Tongue (tissue), 3 donors: Measurements from ENCODE around the gene WIPI1. TPM values are rescaled to one million over a fixed set of nuclear protein-coding genes. Genes with fewer than 3 reads are reported as not detected.
"Not testable (repeated sequence)": the region's sequence is repeated elsewhere in the genome, so short reads cannot be mapped to it uniquely, and the experiment has no call there.

Source experiments
- DNase-seq: peaks from one replicate; pipeline ENCODE4 v3.0.0-alpha.2; 2015
- small RNA-seq: library from RNA; depleted of rRNA; stranded (forward); fragments of <200 nt; gene quantifications from one replicate; pipeline ENCODE3, GENCODE V24; 2014; ENCODE audit warnings: low replicate concordance
- total RNA-seq: library from RNA; depleted of rRNA; stranded (reverse); fragments of >200 nt; gene quantifications from one replicate; pipeline ENCODE4 v1.2.3, GENCODE V29; 2014

The WIPI1 gene
- total RNA-seq, 1 donor from 2014 or later = 74.3 TPM

- no peak for DNase-seq
Measured at GRCh38 chr17:68383443-68384321, 73.6 kb downstream of the WIPI1 start.

- DNase-seq = no peak
Measured at GRCh38 chr17:68383120-68383442, 74.2 kb downstream of the WIPI1 start.

GRCh38 chr17:68382582-68383085 is 74.7 kb downstream of the WIPI1 start:
- DNase-seq = no peak

GRCh38 chr17:68381076-68381900 is 76.0 kb downstream of the WIPI1 start:
- no peak for DNase-seq

- no peak for DNase-seq
Measured at GRCh38 chr17:68379692-68380677, 77.3 kb downstream of the WIPI1 start.

- no peak for DNase-seq
Measured at GRCh38 chr17:68379177-68379510, 78.2 kb downstream of the WIPI1 start.

GRCh38 chr17:68378268-68379176 is 78.8 kb downstream of the WIPI1 start:
- DNase-seq = peak; percentile 85

- no peak for DNase-seq
Measured at GRCh38 chr17:68377771-68378267, 79.5 kb downstream of the WIPI1 start.

- not testable (repeated sequence) for DNase-seq
Measured at GRCh38 chr17:68376178-68376577, 81.1 kb downstream of the WIPI1 start.

GRCh38 chr17:68375566-68375965 is 81.7 kb downstream of the WIPI1 start:
- DNase-seq = no peak

Small RNA genes within 50 kb of the gene (small RNA-seq; reads per million reads assigned to genes)
- not detected for gene MIR635

Other genes with a start within 250 kb of the WIPI1 start
- gene AMZ2, start 209.5 kb downstream of the WIPI1 start, total RNA-seq = 43.2 TPM
- gene SLC16A6, start 166.4 kb downstream of the WIPI1 start, total RNA-seq = 2.7 TPM
- 21.3 TPM for gene ARSG, start 166.0 kb downstream of the WIPI1 start, total RNA-seq
- gene PRKAR1A, start 54.9 kb upstream of the WIPI1 start, total RNA-seq = 578 TPM
- 6.5 TPM for gene FAM20A, start 143.9 kb upstream of the WIPI1 start, total RNA-seq